Brain pericyte (primary cell): Measurements from ENCODE around the gene OPN3.
A peak's percentile ranks its signal among the peaks of the same experiment; 100 is the strongest.

ENCODE experiments used
- DNase-seq: peaks from one replicate; pipeline ENCODE4 v3.0.0-alpha.2; 2012; ENCODE audit warnings: low read depth, low spot score

The OPN3 gene

DNA sequence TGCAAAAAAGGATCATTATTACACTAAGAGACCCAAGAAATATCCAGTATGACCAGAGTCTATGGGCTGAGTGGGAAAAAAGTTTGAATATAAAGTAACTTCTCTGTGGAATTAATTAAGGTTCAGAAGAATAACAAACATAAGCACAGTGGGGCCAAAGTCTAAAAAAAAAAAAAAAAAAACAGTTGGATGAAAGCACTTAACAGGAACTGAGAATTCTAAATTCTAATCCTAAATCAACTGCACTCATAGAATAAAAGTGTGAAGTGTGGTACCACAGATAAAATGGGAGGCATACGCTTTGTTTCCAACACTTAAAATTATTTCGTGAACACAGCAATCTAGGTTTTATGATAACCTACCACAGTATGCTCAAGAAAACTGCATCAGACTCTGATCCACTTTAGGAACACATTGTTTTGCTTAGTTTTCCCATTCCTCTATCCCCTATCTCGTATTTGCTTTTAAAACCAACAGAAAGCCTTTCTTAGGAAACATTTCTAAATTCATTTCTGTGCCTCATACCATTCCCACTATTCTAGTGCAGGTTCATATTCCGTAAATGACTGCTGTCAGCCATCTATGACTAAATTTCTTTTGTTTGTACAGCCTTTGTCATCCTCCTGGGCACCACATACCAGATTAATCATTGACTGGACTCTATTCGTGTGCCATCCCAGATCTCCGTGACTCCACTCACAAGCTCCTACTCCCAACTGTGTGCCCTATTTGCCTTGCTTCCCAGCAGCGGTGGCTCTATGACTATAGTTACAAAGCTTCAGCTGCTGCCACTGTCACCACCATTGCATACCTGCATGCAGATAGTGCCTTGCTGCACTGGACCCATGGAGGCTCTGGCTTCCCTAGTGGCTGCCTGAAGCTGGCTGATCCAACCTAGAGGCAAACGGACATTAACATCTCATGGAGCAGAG is 24.9 kb downstream of the OPN3 start:
- DNase-seq = no peak

DNA sequence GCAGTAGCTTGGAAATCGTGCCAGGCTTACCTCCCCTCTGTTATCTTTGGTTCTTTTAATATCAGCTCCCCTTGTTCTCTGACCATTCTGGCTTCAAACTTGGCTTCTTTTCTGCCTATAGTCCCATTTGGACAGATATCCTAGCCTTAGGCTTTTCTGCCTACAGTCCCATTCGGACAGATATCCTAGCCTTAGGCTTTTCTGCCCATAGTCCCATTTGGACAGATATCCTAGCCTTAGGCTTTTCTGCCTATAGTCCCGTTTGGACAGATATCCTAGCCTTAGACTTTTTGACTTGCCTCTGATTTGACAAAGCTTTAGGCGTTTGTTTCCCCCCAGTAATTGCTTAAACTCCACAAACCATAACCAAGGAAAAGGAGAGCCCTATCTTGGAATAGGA is 25.6 kb downstream of the OPN3 start:
- no peak for DNase-seq

DNA sequence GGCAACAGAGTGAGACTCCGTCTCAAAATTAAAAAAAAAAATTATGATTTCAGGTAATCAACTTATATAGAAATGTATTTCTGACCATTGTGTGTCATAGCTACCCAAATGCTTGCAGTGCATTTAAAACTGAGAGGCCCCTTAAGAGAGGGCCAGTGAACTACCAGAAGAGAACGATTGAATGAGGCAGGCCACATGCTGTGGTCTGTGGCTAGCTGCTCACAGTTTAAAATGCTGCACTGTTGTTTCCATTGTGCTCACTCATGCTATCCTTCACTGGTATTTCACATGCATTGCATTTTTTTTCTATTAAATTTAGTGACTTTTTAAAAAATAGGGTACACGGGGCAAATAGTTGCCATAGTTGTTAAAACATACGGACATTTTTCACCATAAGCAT is 26.0 kb downstream of the OPN3 start:
- no peak for DNase-seq

DNA sequence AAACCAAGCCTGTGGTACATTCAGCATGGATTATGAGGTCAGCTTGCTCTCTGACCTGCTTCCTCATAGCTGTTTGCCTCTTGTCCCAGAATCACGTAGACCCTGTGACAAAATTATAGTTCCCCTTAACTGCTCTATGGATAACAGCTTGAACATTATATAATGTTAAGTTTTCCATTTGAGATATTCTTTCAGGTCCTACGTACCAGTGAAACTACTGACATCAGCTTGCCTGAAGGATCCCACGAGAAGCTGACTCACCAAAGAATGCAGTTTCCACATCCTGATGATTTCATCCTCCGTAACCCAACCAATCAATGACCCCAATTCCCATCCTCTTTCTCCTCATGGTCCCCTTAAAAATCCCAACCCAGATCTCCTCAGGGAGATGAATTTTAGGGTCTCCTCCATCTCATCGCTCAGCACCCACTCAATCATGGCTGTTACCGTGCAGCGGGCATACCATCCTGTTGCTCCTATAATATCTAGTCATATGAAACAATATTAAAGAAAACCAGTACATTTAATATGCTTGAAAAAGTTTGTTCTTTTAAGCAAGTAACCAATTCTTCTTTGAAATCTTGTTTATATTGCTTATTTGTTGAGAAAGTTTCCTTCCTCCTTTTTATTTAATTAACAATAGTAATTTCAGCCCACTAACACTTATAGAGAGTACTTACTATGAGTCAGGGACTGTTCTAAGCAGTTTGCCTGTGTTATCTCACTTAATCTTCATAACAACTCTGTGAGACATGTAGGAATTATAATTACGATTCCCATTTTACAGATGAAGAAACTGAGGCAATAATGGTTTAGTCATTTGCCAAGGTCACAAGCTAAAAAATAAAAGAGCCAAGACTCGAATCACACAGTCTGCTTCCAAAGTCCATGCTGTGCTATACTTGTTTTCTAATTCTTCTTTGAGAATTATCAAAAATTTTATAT is 27.4 kb downstream of the OPN3 start:
- peak; percentile 56 for DNase-seq

GRCh38 chr1:241611736-241612135 is 28.4 kb downstream of the OPN3 start:
- no peak for DNase-seq

GRCh38 chr1:241611063-241611462 is 29.1 kb downstream of the OPN3 start:
- peak; percentile 25 for DNase-seq

DNA sequence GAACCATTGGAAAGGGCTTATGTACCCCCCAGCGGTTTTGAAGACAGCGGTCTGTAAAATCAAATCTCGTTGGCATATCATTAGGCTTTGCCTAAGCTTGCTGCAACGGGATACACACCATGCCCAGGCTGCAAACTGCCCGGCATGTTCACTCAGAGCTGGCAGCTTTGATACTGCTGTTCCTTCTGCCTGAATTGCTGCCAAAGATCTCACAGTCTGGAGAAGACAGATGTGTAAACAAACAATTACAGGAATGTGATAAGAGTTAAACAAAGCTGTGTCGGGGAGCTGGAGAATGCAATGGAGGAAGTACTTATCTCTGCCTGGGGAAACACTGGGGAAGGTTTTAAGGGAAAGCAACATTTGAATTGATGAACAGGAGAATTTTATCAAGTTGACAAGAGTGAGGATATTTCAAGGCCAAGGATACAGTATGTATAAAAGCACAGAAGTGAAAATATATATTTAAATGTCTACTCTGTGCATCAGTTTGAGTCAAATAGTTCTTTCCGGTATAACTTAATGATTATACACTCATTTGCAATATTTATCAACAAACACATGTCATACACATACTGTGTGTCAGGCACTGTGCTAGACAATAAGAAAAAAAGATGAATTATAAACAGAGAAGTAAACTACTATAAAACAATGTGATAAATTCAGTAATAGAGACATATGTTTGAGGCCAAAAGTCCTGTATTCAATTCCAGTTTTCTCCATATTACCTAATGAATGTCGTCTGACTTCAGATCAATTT is 29.9 kb downstream of the OPN3 start:
- no peak for DNase-seq

- no peak for DNase-seq
These were observed 31.7 kb downstream of the OPN3 start for GRCh38 chr1:241608379-241609033.

DNA sequence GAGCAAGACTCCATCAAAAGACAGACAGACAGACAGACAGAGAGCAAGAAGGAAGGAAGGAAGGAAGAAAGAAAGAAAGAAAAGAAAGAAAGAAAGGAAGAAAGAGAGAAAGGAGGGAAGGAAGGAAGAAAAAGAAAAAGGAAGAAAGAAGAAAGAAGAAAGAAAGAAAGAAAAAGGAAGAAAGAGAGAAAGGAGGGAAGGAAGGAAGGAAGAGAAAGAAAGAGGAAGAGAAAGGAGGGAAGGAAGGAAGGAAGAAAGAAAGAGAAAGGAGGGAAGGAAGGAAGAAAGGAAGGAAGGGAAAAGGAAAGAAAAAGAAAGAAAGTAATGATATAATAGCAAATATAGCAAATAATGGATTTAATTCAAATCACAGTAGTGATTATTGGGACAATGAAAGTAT is 32.7 kb downstream of the OPN3 start:
- no peak for DNase-seq

GRCh38 chr1:241606544-241606943 is 33.6 kb downstream of the OPN3 start:
- DNase-seq = no peak

GRCh38 chr1:241605146-241605805 is 34.9 kb downstream of the OPN3 start:
- no peak for DNase-seq

GRCh38 chr1:241603731-241604245 is 36.4 kb downstream of the OPN3 start:
- peak; percentile 26 for DNase-seq

DNA sequence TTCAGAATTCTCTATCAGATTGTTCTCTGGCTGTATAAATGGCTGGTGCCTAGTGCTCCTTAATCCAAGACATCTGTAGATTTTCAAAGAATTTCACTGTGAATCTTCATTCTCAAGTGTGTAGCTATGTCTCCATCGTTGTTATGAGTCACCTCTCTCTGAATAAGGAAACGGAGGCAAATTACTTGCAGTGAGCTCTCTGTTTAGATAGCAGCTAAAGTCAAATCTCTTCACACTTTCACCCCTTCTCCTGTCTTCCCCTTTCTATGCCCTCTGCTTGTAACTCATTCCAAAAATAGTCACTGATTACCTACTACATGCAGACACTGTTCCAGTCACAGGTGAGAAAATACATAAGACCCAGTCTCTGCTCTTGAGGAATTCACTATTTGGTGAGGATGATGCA is 39.7 kb downstream of the OPN3 start:
- no peak for DNase-seq

DNA sequence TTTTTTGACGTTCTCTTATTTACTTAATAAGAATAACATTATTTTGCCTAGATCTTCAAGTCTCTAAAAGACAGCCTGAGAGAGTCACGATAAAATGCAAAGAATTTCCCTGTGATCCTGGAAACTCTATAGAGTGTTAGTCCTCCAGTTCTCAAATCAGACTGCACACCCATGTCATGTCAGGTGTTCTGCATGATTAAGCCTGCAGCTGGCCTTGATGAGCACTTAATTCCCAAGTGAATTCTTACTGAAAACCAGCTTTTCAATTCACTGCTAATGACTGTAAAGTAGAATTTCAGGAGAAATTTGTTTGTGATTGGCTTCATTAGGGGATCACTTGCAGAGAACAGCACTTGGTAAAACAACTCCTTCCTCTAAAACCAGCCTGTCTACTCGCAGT is 41.9 kb downstream of the OPN3 start:
- no peak for DNase-seq

DNA sequence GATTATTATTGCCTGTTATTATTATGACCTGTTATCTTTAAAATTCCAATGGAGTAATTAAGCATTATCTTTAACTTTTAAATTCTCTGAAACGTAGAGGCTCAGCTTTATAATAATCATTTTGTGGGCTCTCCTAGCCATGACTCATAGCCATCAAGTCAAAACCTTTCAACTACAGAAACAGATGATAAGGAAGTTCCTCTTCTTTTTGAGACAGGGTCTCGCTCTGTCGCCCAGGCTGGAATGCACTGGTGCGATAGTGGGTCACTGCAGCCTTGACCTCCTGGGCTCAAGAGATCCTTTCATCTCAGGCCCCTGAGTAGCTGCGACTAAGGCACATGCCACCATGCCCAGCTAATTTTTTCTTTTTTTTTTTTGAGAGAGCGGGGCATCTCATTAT is 43.5 kb downstream of the OPN3 start:
- no peak for DNase-seq

GRCh38 chr1:241593186-241593585 is 47.0 kb downstream of the OPN3 start:
- DNase-seq = no peak

GRCh38 chr1:241592273-241592958 is 47.8 kb downstream of the OPN3 start:
- DNase-seq = no peak

- DNase-seq = no peak
These were observed 48.4 kb downstream of the OPN3 start for GRCh38 chr1:241591736-241592135.

DNA sequence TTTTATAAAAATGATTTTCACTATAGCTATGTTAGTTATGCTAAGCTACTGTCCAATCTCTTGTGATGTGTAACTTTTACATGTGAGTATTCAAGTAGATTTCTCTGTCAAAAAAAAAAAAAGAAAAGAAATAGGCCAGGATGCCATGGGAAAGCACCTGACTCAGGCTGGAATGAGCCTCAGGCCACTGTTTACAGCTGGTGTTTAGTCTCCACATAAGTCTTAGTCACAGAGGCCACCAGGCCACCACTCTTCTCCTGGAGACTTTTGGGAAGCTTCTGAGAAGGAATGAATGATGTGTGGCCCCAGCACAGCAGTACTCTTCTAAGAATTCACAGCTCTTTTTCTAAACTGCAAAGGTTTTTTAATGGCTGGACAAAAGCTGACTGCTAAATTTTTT is 48.9 kb downstream of the OPN3 start:
- no peak for DNase-seq

- DNase-seq = no peak
These were observed 49.5 kb downstream of the OPN3 start for GRCh38 chr1:241590719-241591118.
